Spleen (tissue), 11 donors: ENCODE data around the gene TLE1. TPM values are rescaled to one million over a fixed set of nuclear protein-coding genes. Genes with fewer than 3 reads are reported as not detected.
A peak's percentile ranks its signal among the peaks of the same experiment; 100 is the strongest.
"Not testable (repeated sequence)": the region's sequence is repeated elsewhere in the genome, so short reads cannot be mapped to it uniquely, and the experiment has no call there.

Experiments
- DNase-seq: peaks from one replicate; pipeline ENCODE4 v3.0.0-alpha.2; 2020
- H3K27ac ChIP-seq, 8 donors: fragments of 200-600 bp; sonication (generic) in 7 of 8; 1 replicate in 4 of 8; 2 replicates in 4 of 8; pipeline versions ENCODE4 v1.5.0 to v1.8.0; 2016 to 2021; ENCODE audit warnings: inconsistent platforms in 4 of 8, mild to moderate bottlenecking in 4 of 8, moderate library complexity in 1 of 8
- H3K27me3 ChIP-seq, 7 donors: fragments of 200-600 bp; sonication (generic) in 6 of 7; replicated peaks in 1 of 7; 1 replicate in 4 of 7; 2 replicates in 3 of 7; pipeline versions ENCODE4 v1.5.0 to v1.8.0; 2016 to 2021; ENCODE audit warnings: inconsistent platforms in 3 of 7, mild to moderate bottlenecking in 1 of 7
- H3K36me3 ChIP-seq, 6 donors: fragments of 200-600 bp; sonication (generic) in 5 of 6; 1 replicate in 4 of 6; 2 replicates in 2 of 6; pipeline versions ENCODE4 v1.5.0 to v1.8.0; 2016 to 2021; ENCODE audit warnings: inconsistent platforms in 2 of 6
- H3K4me1 ChIP-seq, 6 donors: fragments of 200-600 bp; sonication (generic) in 5 of 6; 1 replicate in 3 of 6; 2 replicates in 3 of 6; pipeline versions ENCODE4 v1.5.0 to v1.8.0; 2016 to 2021; ENCODE audit warnings: inconsistent platforms in 3 of 6
- H3K4me3 ChIP-seq, 8 donors: fragments of 200-600 bp; sonication (generic) in 7 of 8; 1 replicate in 4 of 8; 2 replicates in 4 of 8; pipeline versions ENCODE4 v1.5.0 to v1.8.0; 2016 to 2021; ENCODE audit warnings: inconsistent platforms in 4 of 8, mild to moderate bottlenecking in 4 of 8, moderate library complexity in 2 of 8
- H3K9me3 ChIP-seq, 8 donors: fragments of 200-600 bp; sonication (generic) in 7 of 8; 1 replicate in 4 of 8; 2 replicates in 4 of 8; pipeline versions ENCODE4 v1.5.0 to v1.8.0; 2016 to 2021; ENCODE audit warnings: inconsistent platforms in 4 of 8
- POLR2A ChIP-seq, 3 donors: fragments of 450-650 bp; IDR thresholded peaks; one replicate each; pipeline ENCODE4 v1.5.1; 2017; ENCODE audit warnings: antibody characterized with exemption in 3 of 3, mild to moderate bottlenecking in 1 of 3
- POLR2AphosphoS5 ChIP-seq, 3 donors: sonication (generic); formaldehyde crosslinking; IDR thresholded peaks; one replicate each; pipeline ENCODE4 v1.5.1; 2017; ENCODE audit warnings: antibody characterized with exemption in 3 of 3
- WGBS, 5 donors: extraction: QIAGEN DNeasy Blood & Tissue Kit in 3 of 5; methylation state at CpG; one replicate each; pipeline versions ENCODE4 v1.1.5 to v1.1.7; 2013 to 2018; 5-methylcytosine and 5-hydroxymethylcytosine counted together
- intact Hi-C: fragments of 100-400 bp; cut with DNase I; formaldehyde crosslinking; loops from one replicate; pipeline ENCODE4 v1.15.0; 2023; ENCODE audit warnings: low total_unique reads
- polyA plus RNA-seq, 3 donors: library from polyadenylated mRNA; stranded (reverse); fragments of 200-250 nt; gene quantifications; one replicate each; pipeline ENCODE4 v1.2.1, GENCODE V29; 2013
- total RNA-seq, 7 donors: library from RNA; depleted of rRNA in 3 of 7; stranded (reverse); fragments of >200 nt in 3 of 7; fragmentation: NEBNext Ultra II Directional in 4 of 7; extraction: Animal tissue kit (Norgen Biotek cat#: 25700) in 4 of 7; gene quantifications; one replicate each; pipeline versions ENCODE4 v1.1.0 to v1.2.1, GENCODE V29; 2016 to 2021
- TF ChIP-seq, protein P1 (sequence below), 11 experiments: fragments of 200-600 bp in 7 of 11; fragments of 450-650 bp in 4 of 11; sonication (generic) in 4 of 11; IDR thresholded peaks in 8 of 11; conservative IDR thresholded peaks in 3 of 11; 1 replicate in 7 of 11; 2 replicates in 4 of 11; pipeline versions ENCODE4 v1.4.0 to v1.8.0; 2016 to 2021; ENCODE audit warnings: antibody characterized with exemption in 11 of 11, inconsistent platforms in 4 of 11, mild to moderate bottlenecking in 1 of 11
- donor health status: healthy with polysubstance abuse.
- donor health status: DM: no; HTN: no; CAD: no; lungs with moderate emphysema.
- donor health status: DM: no; HTN: no; CAD: no.
- donor health status: Bipolar disorder and iron deficiency.
- donor health status: healthy.
- donor health status: DM: no; HTN: no; CAD: no.
- donor health status: DM: yes; HTN: yes; CAD: no.

The TLE1 gene
- total and polyA plus RNA-seq, 10 donors, result 34.7 to 110 (median 60.2) TPM

DNA sequence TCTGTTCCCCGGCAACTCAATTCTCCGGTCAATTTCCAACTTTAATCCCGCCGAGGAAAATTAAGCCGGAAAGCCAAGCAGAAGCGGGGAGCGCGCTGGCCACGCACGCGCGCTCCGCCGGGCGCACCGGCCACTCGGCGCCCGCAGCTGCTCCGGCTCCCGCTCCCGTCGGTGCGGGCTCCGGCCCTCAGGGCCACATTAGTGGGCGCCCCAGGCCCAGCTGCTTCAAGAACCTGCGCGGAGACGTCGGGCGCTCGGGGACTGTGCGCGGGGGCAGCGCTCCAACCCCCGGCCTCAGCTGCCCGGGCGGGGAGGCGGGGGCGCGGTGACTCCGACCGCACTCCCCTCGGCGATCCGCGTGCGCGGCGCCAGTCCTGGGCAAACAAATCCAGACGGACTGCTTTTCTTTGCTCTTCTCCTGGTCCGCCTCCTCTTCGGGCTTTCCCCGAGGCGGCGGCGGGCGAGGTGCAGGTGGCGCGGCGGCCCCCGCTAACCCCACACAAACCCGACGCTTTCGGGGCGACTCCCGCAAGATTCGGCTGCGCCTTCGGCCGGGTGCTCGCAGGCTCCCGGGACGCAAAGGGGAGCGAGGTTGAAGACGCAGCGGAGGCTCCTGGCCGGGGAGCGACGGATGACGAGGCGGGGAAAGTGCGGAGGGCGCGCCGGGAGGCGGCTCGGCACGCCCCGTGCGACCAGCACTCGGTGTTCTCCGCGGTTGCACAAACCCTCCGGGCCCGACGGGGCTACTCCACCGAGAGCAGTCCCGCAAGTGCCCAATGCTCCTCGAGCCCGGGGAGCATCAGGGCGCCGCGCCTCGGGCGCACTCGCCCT is 870 bp downstream of the TLE1 start:
- H3K27ac ChIP-seq, result peak overlapping the region; percentile 72 to 90 (median 86)
- H3K9me3 ChIP-seq, result not testable (repeated sequence)
- intact Hi-C loops, result loop anchor here (5.0 to 10.0 kb wide), 2 partner anchors 94 to 166 kb away; no protein-coding TSS in a partner anchor
- H3K4me3 ChIP-seq, result peak overlapping the region; percentile 81 to 98 (median 88)
- peaks cover 26 to 66% (median 47%) of the 10 kb centered on the region in 6 donors for H3K4me1 ChIP-seq
- DNase-seq, result peak; percentile 92
- WGBS, 5 donors, result 0 to 2% (median 1%) methylated on average over 39 to 107 of the region's 107 CpGs
- peak in 1 of 3 donors; percentile 61 for TF ChIP-seq POLR2AphosphoS5 (IDR thresholded peaks at IDR 0.05)
- peaks cover 0 to 30% (median 0%) of the 10 kb centered on the region in 6 donors for H3K36me3 ChIP-seq
- H3K27me3 ChIP-seq, result peaks cover 0 to 59% (median 0%) of the 10 kb centered on the region in 7 donors

GRCh38 chr9:81687521-81688261 is 1.7 kb downstream of the TLE1 start:
- H3K9me3 ChIP-seq, result no peaks in the 10 kb centered on the region
- peaks cover 0 to 34% (median 0%) of the 10 kb centered on the region in 6 donors for H3K36me3 ChIP-seq
- 1 to 4% (median 2%) methylated on average over 35 to 51 of the region's 51 CpGs for WGBS, 5 donors
- peak; percentile 89 for DNase-seq
- H3K27ac ChIP-seq, result peak overlapping the region; percentile 72 to 90 (median 86)
- TF ChIP-seq POLR2AphosphoS5 (IDR thresholded peaks at IDR 0.05), result peak in 1 of 3 donors; percentile 5
- no peak for TF ChIP-seq POLR2A (IDR thresholded peaks at IDR 0.05)
- H3K4me1 ChIP-seq, result peaks cover 29 to 74% (median 55%) of the 10 kb centered on the region in 6 donors
- peak overlapping the region; percentile 81 to 98 (median 88) for H3K4me3 ChIP-seq
- H3K27me3 ChIP-seq, result peaks cover 0 to 51% (median 0%) of the 10 kb centered on the region in 7 donors
- intact Hi-C loops, result loop anchor here (5.0 to 10.0 kb wide), 2 partner anchors 93 to 165 kb away; no protein-coding TSS in a partner anchor

DNA sequence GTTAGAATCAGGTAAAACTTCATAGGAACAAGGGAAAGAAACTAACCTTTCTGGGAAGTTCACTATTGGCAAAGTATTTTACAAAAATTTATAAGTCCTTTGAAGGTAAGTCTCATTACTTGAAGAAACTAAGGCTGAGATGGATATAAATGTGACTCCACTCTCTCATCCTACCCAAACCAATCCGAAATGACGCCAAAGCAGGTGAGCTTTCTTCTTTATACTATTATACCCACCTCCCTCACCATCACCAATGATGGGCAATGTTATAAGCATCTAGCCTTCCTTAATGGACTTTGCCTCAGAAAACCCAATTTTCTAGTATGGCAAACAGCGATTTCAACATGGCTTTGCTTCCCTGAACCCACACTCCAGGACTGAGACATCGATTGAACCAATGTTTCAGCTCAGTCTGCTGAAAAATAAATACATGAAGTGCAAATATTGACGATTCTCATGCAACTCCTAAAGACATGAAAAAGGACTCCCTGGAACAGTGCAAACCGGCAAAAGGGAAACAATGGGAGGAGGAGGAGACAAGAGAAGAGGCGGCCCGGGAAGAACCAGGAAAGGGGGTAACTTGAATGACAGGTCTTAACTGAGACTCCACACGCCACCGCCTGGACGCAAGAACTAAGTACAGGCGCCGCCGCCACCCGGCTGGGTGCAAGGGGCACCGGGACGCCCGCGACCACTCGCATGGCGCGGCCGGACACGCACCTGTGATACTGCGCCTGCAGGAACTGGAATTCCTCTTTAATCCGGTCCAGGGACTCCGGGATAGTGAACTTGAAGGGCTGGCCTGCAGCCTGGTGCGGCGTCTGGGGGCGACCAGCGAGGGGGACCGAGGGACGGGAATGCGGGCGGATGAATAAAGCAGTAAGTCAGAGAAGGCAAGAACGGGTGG is 2.5 kb downstream of the TLE1 start:
- peak overlapping the region; percentile 81 to 98 (median 88) for H3K4me3 ChIP-seq
- peak overlapping the region; percentile 72 to 90 (median 86) for H3K27ac ChIP-seq
- peaks cover 0 to 45% (median 0%) of the 10 kb centered on the region in 7 donors for H3K27me3 ChIP-seq
- intact Hi-C loops, result loop anchor here (5.0 to 10.0 kb wide), 2 partner anchors 92 to 165 kb away; no protein-coding TSS in a partner anchor
- DNase-seq, result peak; percentile 94
- H3K4me1 ChIP-seq, result peaks cover 32 to 82% (median 62%) of the 10 kb centered on the region in 6 donors
- peaks cover 0 to 41% (median 1%) of the 10 kb centered on the region in 6 donors for H3K36me3 ChIP-seq
- H3K9me3 ChIP-seq, result no peaks in the 10 kb centered on the region
- WGBS, 5 donors, result 5 to 6% (median 6%) methylated on average over 36 of the region's 36 CpGs
- TF ChIP-seq, protein P1, sequence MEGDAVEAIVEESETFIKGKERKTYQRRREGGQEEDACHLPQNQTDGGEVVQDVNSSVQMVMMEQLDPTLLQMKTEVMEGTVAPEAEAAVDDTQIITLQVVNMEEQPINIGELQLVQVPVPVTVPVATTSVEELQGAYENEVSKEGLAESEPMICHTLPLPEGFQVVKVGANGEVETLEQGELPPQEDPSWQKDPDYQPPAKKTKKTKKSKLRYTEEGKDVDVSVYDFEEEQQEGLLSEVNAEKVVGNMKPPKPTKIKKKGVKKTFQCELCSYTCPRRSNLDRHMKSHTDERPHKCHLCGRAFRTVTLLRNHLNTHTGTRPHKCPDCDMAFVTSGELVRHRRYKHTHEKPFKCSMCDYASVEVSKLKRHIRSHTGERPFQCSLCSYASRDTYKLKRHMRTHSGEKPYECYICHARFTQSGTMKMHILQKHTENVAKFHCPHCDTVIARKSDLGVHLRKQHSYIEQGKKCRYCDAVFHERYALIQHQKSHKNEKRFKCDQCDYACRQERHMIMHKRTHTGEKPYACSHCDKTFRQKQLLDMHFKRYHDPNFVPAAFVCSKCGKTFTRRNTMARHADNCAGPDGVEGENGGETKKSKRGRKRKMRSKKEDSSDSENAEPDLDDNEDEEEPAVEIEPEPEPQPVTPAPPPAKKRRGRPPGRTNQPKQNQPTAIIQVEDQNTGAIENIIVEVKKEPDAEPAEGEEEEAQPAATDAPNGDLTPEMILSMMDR (IDR thresholded peaks at IDR 0.05 in 8 of 11, conservative IDR thresholded peaks at IDR 0.05 in 3 of 11), result peak; percentile 44 to 85 (median 74)
- TF ChIP-seq POLR2AphosphoS5 (IDR thresholded peaks at IDR 0.05) (peak; percentile 68 to 80 (median 75)), POLR2A (IDR thresholded peaks at IDR 0.05) (no peak)

GRCh38 chr9:81685763-81686613 is 3.4 kb downstream of the TLE1 start:
- intact Hi-C loops, result loop anchor here (5.0 to 10.0 kb wide), 2 partner anchors 91 to 164 kb away; no protein-coding TSS in a partner anchor
- Histone ChIP-seq H3K4me1 (peaks cover 32 to 90% (median 67%) of the 10 kb centered on the region in 6 donors), H3K27me3 (peaks cover 0 to 39% (median 0%) of the 10 kb centered on the region in 7 donors), H3K36me3 (peaks cover 0 to 49% (median 3%) of the 10 kb centered on the region in 6 donors), H3K27ac (peak overlapping the region in 4 of 8 donors; percentile 86 to 90 (median 89)), H3K9me3 (no peaks in the 10 kb centered on the region), H3K4me3 (peak overlapping the region; percentile 81 to 98 (median 88))
- WGBS, 5 donors, result 44 to 56% (median 48%) methylated on average over 5 of the region's 5 CpGs
- DNase-seq, result no peak
- TF ChIP-seq POLR2A (IDR thresholded peaks at IDR 0.05) (no peak), POLR2AphosphoS5 (IDR thresholded peaks at IDR 0.05) (no peak)
- TF ChIP-seq, protein P1 (IDR thresholded peaks at IDR 0.05 in 8 of 11, conservative IDR thresholded peaks at IDR 0.05 in 3 of 11), result peak in 3 of 11 experiments; percentile 8 to 20 (median 11)
